ENCODE results near the gene ZNF660. TPM values are rescaled to one million over a fixed set of nuclear protein-coding genes. Genes with fewer than 3 reads are reported as not detected.
"Not testable (repeated sequence)": the region's sequence is repeated elsewhere in the genome, so short reads cannot be mapped to it uniquely, and the experiment has no call there.

The ZNF660 gene
- total RNA-seq, 5 donors from 2014 or later (not counting 1 experiment from before 2014, with no cell fraction given), result 0.23 to 0.95 (median 0.60) TPM

- peaks cover 21% of the 10 kb centered on the region for H3K36me3 Mint-ChIP-seq
- POLR2A ChIA-PET; H3K27ac Mint-ChIP-seq; H3K27ac ChIP-seq (ENCODE audit: low read length); ATAC-seq (replicated peaks in 1 of 4); H3K36me3 ChIP-seq (ENCODE audit: control insufficient read depth in 2 of 2, extremely low read depth in 1 of 2, insufficient read depth in 1 of 2, low read length in 1 of 2); H3K4me3 ChIP-seq (ENCODE audit: control insufficient read depth in 1 of 2, extremely low read depth in 1 of 2, low read length in 1 of 2); H3K27me3 Mint-ChIP-seq; H3K4me3 Mint-ChIP-seq; DNase-seq; CTCF ChIA-PET; H3K9me3 ChIP-seq; H3K4me1 ChIP-seq (ENCODE audit: control insufficient read depth in 1 of 2, extremely low read depth in 1 of 2, insufficient read depth in 2 of 2, low read length in 2 of 2); H3K27me3 ChIP-seq (replicated peaks in 1 of 2; ENCODE audit: control insufficient read depth in 2 of 2, extremely low read depth in 1 of 2, insufficient read depth in 2 of 2, low read length in 1 of 2); H3K4me1 Mint-ChIP-seq: not testable (repeated sequence)
- WGBS (ENCODE audit: insufficient coverage), result 93% methylated on average over 7 of the region's 11 CpGs
- H3K9me3 Mint-ChIP-seq, result peaks cover 4 to 35% (median 20%) of the 10 kb centered on the region in 3 donors
Measured at GRCh38 chr3:44577354-44577952, 7.3 kb upstream of the ZNF660 start.

DNA sequence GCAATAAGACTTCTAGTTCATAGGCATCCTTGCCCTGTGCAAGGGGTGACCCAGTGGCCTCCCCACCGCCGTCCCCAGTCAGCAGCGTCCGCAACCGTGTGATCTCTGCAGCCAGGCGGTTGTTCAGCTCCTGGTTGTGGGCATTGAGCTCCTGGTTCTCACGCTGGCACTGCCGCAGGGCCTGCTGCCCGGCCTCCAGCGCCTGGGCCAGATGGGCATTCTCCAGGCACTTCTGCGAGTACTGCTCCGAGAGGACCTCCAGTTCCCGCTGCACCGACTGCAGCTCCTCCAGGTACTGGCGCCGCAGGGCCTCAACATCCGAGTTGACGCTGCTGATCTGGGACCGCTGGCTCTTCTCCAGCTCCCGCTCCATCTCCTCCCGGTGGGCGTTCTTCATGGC, 6.4 kb upstream of the ZNF660 start:
- H3K4me1 Mint-ChIP-seq; H3K4me3 ChIP-seq (ENCODE audit: control insufficient read depth in 1 of 2, extremely low read depth in 1 of 2, low read length in 1 of 2); H3K9me3 ChIP-seq; CTCF ChIA-PET; ATAC-seq (replicated peaks in 1 of 4); H3K27ac Mint-ChIP-seq; DNase-seq; H3K4me3 Mint-ChIP-seq; H3K27me3 ChIP-seq (replicated peaks in 1 of 2; ENCODE audit: control insufficient read depth in 2 of 2, extremely low read depth in 1 of 2, insufficient read depth in 2 of 2, low read length in 1 of 2); H3K27me3 Mint-ChIP-seq; H3K27ac ChIP-seq (ENCODE audit: low read length); POLR2A ChIA-PET; H3K36me3 ChIP-seq (ENCODE audit: control insufficient read depth in 2 of 2, extremely low read depth in 1 of 2, insufficient read depth in 1 of 2, low read length in 1 of 2); H3K4me1 ChIP-seq (ENCODE audit: control insufficient read depth in 1 of 2, extremely low read depth in 1 of 2, insufficient read depth in 2 of 2, low read length in 2 of 2): not testable (repeated sequence)
- Mint-ChIP-seq H3K36me3 (peaks cover 17% of the 10 kb centered on the region), H3K9me3 (peaks cover 4 to 31% (median 14%) of the 10 kb centered on the region in 3 donors)
- 98% methylated on average over 22 of the region's 22 CpGs for WGBS (ENCODE audit: insufficient coverage)

DNA sequence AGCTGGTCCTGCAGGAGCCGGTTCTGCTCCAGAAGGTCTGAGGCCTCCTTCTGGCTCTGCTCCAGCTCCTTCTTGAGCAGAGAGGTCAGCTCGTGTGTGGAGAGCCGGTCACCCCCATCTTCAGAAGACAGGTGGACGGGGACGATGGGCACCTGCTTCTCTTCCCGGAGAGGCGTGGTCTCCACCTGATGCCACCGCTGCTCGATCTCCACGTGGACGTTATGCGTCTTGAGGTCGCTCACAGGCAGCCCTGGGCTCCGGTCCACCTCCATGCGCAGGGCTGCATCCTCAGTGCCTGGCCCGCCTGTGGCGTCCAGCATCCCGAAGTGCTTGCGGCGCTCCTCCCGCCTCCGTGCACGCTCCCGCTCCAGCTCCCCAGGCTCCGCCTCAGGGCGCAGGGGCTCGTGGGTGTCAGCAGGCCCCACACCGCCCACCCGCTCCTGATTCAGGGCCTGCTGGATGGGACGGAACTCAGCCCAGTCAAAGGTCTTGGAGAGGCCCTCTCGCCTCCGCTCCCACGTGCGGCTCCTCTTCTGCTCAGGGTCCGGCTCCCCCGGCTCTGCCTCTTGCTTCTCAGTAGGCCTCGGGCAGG, 5.7 kb upstream of the ZNF660 start:
- H3K27ac ChIP-seq (ENCODE audit: low read length); H3K27me3 ChIP-seq (replicated peaks in 1 of 2; ENCODE audit: control insufficient read depth in 2 of 2, extremely low read depth in 1 of 2, insufficient read depth in 2 of 2, low read length in 1 of 2); H3K36me3 ChIP-seq (ENCODE audit: control insufficient read depth in 2 of 2, extremely low read depth in 1 of 2, insufficient read depth in 1 of 2, low read length in 1 of 2); H3K4me1 ChIP-seq (ENCODE audit: control insufficient read depth in 1 of 2, extremely low read depth in 1 of 2, insufficient read depth in 2 of 2, low read length in 2 of 2); H3K4me3 ChIP-seq (ENCODE audit: control insufficient read depth in 1 of 2, extremely low read depth in 1 of 2, low read length in 1 of 2); DNase-seq; H3K9me3 ChIP-seq; POLR2A ChIA-PET; H3K4me1 Mint-ChIP-seq; H3K27ac Mint-ChIP-seq; CTCF ChIA-PET; H3K4me3 Mint-ChIP-seq; ATAC-seq (replicated peaks in 1 of 4): not testable (repeated sequence)
- peaks cover 21% of the 10 kb centered on the region for H3K36me3 Mint-ChIP-seq
- WGBS (ENCODE audit: insufficient coverage), result 98% methylated on average over 33 of the region's 37 CpGs
- H3K27me3 Mint-ChIP-seq, result peaks cover 8 to 12% of the 10 kb centered on the region in 2 donors
- peaks cover 9 to 28% (median 17%) of the 10 kb centered on the region in 3 donors for H3K9me3 Mint-ChIP-seq

DNA sequence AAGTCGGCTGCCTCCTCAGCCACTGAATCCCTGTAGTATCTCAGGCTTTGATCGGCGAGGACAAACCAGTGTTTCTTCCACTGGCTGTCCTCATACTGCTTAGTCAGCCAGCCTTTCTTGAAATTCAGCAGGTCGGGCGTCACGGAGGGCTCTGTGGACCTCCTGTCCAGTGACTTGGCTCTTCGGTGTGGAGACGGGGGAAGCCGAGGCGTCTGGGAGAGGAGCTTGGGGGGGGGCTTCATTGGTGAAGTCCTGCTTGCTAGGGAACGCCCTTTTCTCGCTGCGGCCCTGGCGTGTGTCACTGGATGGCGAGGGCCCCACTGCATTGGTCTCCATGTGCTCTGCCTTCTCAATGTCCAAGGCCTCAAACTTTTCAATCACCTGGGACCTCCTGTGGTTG, 5.0 kb upstream of the ZNF660 start:
- H3K4me3 Mint-ChIP-seq; H3K36me3 ChIP-seq (ENCODE audit: control insufficient read depth in 2 of 2, extremely low read depth in 1 of 2, insufficient read depth in 1 of 2, low read length in 1 of 2); ATAC-seq (replicated peaks in 1 of 4); DNase-seq; H3K4me1 Mint-ChIP-seq; H3K27ac Mint-ChIP-seq; H3K27me3 ChIP-seq (replicated peaks in 1 of 2; ENCODE audit: control insufficient read depth in 2 of 2, extremely low read depth in 1 of 2, insufficient read depth in 2 of 2, low read length in 1 of 2); CTCF ChIA-PET; H3K4me3 ChIP-seq (ENCODE audit: control insufficient read depth in 1 of 2, extremely low read depth in 1 of 2, low read length in 1 of 2); H3K9me3 ChIP-seq; H3K27ac ChIP-seq (ENCODE audit: low read length); POLR2A ChIA-PET; H3K4me1 ChIP-seq (ENCODE audit: control insufficient read depth in 1 of 2, extremely low read depth in 1 of 2, insufficient read depth in 2 of 2, low read length in 2 of 2): not testable (repeated sequence)
- Mint-ChIP-seq H3K9me3 (peaks cover 9 to 23% (median 17%) of the 10 kb centered on the region in 3 donors), H3K36me3 (peaks cover 24% of the 10 kb centered on the region), H3K27me3 (peaks cover 13 to 18% of the 10 kb centered on the region in 2 donors)
- 98% methylated on average over 11 of the region's 15 CpGs for WGBS (ENCODE audit: insufficient coverage)

DNA sequence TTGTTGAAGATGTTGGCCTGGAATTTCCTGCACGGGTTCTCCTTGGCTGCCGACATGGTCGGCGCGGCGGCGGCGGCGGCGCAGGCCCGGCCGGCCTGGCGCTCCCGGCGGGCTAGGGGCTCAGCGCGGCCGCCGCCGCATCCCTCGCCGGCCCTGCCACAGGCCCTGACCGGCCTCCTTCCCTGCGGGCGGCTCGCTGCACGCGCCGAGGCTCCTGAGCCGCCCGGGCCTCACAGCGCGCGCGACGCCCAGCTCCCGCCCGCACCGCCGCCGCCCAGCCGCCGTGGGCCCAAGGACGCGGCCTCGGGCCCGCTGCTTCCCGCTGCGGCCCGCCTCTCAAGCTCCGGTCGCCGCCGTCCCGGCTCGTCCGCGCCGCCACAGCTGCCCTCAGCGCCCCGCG, 3.8 kb upstream of the ZNF660 start:
- peaks cover 24% of the 10 kb centered on the region for H3K36me3 Mint-ChIP-seq
- H3K4me3 ChIP-seq (ENCODE audit: control insufficient read depth in 1 of 2, extremely low read depth in 1 of 2, low read length in 1 of 2); H3K4me1 ChIP-seq (ENCODE audit: control insufficient read depth in 1 of 2, extremely low read depth in 1 of 2, insufficient read depth in 2 of 2, low read length in 2 of 2); POLR2A ChIA-PET; ATAC-seq (replicated peaks in 1 of 4); CTCF ChIA-PET; DNase-seq; H3K27ac ChIP-seq (ENCODE audit: low read length); H3K9me3 ChIP-seq; H3K27ac Mint-ChIP-seq; H3K4me3 Mint-ChIP-seq; H3K36me3 ChIP-seq (ENCODE audit: control insufficient read depth in 2 of 2, extremely low read depth in 1 of 2, insufficient read depth in 1 of 2, low read length in 1 of 2): not testable (repeated sequence)
- peaks cover 23 to 29% of the 10 kb centered on the region in 2 donors for H3K27me3 Mint-ChIP-seq
- H3K27me3 ChIP-seq (replicated peaks in 1 of 2; ENCODE audit: control insufficient read depth in 2 of 2, extremely low read depth in 1 of 2, insufficient read depth in 2 of 2, low read length in 1 of 2), result peaks cover 0 to 14% of the 10 kb centered on the region in 2 experiments
- WGBS (ENCODE audit: insufficient coverage), result 77% methylated on average over 51 of the region's 62 CpGs
- H3K9me3 Mint-ChIP-seq, result peaks cover 9 to 19% (median 15%) of the 10 kb centered on the region in 3 donors
- peaks cover 8 to 16% (median 14%) of the 10 kb centered on the region in 3 donors for H3K4me1 Mint-ChIP-seq

DNA sequence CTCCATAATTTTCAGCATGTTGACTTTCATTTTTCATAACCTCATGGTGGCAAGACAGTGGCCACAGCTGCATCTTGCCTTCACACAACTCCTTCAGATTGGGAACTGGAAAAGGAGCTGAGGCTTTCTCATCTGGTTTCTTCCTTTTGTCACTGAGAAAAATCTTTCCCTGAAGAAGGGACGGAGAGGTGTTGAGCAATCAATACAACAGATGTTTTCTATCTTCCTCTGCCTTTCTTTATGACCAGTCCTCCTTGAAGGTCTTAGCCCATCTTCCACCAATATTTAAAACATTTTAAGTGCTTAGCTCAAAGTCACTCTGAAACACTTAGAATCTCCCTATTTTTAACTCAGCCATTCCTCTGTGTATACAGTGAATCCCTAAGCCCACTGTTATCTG, 11.9 kb downstream of the ZNF660 start:
- CTCF ChIA-PET, result no interaction called here
- Histone ChIP-seq H3K4me1 (ENCODE audit: control insufficient read depth in 1 of 2, extremely low read depth in 1 of 2, insufficient read depth in 2 of 2, low read length in 2 of 2) (no peaks in the 10 kb centered on the region), H3K27me3 (replicated peaks in 1 of 2; ENCODE audit: control insufficient read depth in 2 of 2, extremely low read depth in 1 of 2, insufficient read depth in 2 of 2, low read length in 1 of 2) (no peaks in the 10 kb centered on the region), H3K27ac (ENCODE audit: low read length) (no peak overlapping the region), H3K9me3 (no peaks in the 10 kb centered on the region), H3K36me3 (ENCODE audit: control insufficient read depth in 2 of 2, extremely low read depth in 1 of 2, insufficient read depth in 1 of 2, low read length in 1 of 2) (no peaks in the 10 kb centered on the region), H3K4me3 (ENCODE audit: control insufficient read depth in 1 of 2, extremely low read depth in 1 of 2, low read length in 1 of 2) (no peak overlapping the region)
- Mint-ChIP-seq H3K36me3 (peaks cover 13% of the 10 kb centered on the region), H3K4me1 (no peaks in the 10 kb centered on the region), H3K27ac (no peak overlapping the region), H3K4me3 (no peak overlapping the region), H3K27me3 (peaks cover under 1 to 2% of the 10 kb centered on the region in 2 donors), H3K9me3 (peaks cover 16 to 34% (median 30%) of the 10 kb centered on the region in 3 donors)
- WGBS (ENCODE audit: insufficient coverage), result 100% methylated on average over 1 of the region's 1 CpG
- DNase-seq (no peak), ATAC-seq (replicated peaks in 1 of 4) (no peak)
- POLR2A ChIA-PET, result no interaction called here

Data from T-cell (primary cell).